HEK293 (cell line): ENCODE measurements around the gene KIAA1671.
"Not testable (repeated sequence)": the region's sequence is repeated elsewhere in the genome, so short reads cannot be mapped to it uniquely, and the experiment has no call there.

Experiments used
- CTCF ChIA-PET: fragments of 350-600 bp; formaldehyde crosslinking; extraction: SDS; loops from one replicate; lab custom pipeline; 2021; ENCODE audit warnings: antibody characterized with exemption; lab: Yijun Ruan, JAX
- POLR2A ChIA-PET: fragments of 300-600 bp; formaldehyde crosslinking; extraction: SDS; loops from one replicate; lab custom pipeline; 2020; ENCODE audit warnings: antibody characterized with exemption, inconsistent platforms; lab: Yijun Ruan, JAX
- H3K27ac ChIP-seq: fragments of 200-500 bp; sonication (Bioruptor generic); 2 replicates; pipeline ENCODE4 v1.5.1; 2014; ENCODE audit warnings: low read depth, low read length, control low read depth, inconsistent platforms; ENCODE audit errors: extremely low read depth
- H3K36me3 ChIP-seq, 2 experiments: fragments of 200-500 bp in 1 of 2; sonication (Bioruptor generic) in 1 of 2; 1 replicate in 1 of 2; 2 replicates in 1 of 2; pipeline ENCODE4 v1.5.1; 2014 to 2017; ENCODE audit warnings: inconsistent platforms in 2 of 2, low read length in 2 of 2; ENCODE audit not compliant: control insufficient read depth in 2 of 2, insufficient read depth in 1 of 2
- H3K4me1 ChIP-seq: fragments of 200-500 bp; sonication (Bioruptor generic); 2 replicates; pipeline ENCODE4 v1.5.1; 2014; ENCODE audit warnings: mild to moderate bottlenecking, low read length, inconsistent platforms; ENCODE audit not compliant: control insufficient read depth, insufficient read depth
- H3K4me3 ChIP-seq: 2 replicates; pipeline ENCODE4 v1.5.1; 2011; ENCODE audit warnings: low read depth, mild to moderate bottlenecking, control low read depth, low read length, moderate library complexity
- H3K9me3 ChIP-seq: fragments of 200-500 bp; sonication (Bioruptor generic); 2 replicates; pipeline ENCODE4 v1.5.1; 2014; ENCODE audit warnings: low read depth, low read length, inconsistent platforms; ENCODE audit not compliant: control insufficient read depth, insufficient read depth
- SETDB1 ChIP-seq: IDR thresholded peaks from one replicate; pipeline ENCODE4 v1.6.1; 2017; ENCODE audit warnings: mild to moderate bottlenecking, low read length, moderate library complexity, mixed read lengths; ENCODE audit not compliant: insufficient read length
- TRIM28 ChIP-seq: IDR thresholded peaks from 2 replicates; pipeline ENCODE4 v1.6.1; 2011; ENCODE audit warnings: low read length, control low read depth, borderline replicate concordance
- ZBTB11 ChIP-seq: fragments of 450-650 bp; formaldehyde crosslinking; conservative IDR thresholded peaks from 2 replicates; pipeline ENCODE4 v1.5.1; 2016; ENCODE audit warnings: low read depth, missing biosample characterization, missing genetic modification characterization
- ZFP41 ChIP-seq: fragments of 450-650 bp; formaldehyde crosslinking; IDR thresholded peaks from 2 replicates; pipeline ENCODE4 v1.5.1; 2016; ENCODE audit warnings: missing biosample characterization, missing genetic modification characterization, borderline replicate concordance
- ZNF132 ChIP-seq: fragments of 450-650 bp; formaldehyde crosslinking; IDR thresholded peaks from 2 replicates; pipeline ENCODE4 v1.5.1; 2017; ENCODE audit warnings: missing biosample characterization, missing genetic modification characterization, borderline replicate concordance
- ZNF140 ChIP-seq: fragments of 450-650 bp; formaldehyde crosslinking; IDR thresholded peaks from 2 replicates; pipeline ENCODE4 v1.5.1; 2016; ENCODE audit warnings: missing biosample characterization, missing genetic modification characterization
- ZNF211 ChIP-seq: fragments of 450-650 bp; formaldehyde crosslinking; IDR thresholded peaks from 2 replicates; pipeline ENCODE4 v1.5.1; 2016; ENCODE audit warnings: low read depth, missing biosample characterization, missing genetic modification characterization
- ZNF292 ChIP-seq: fragments of 450-650 bp; formaldehyde crosslinking; IDR thresholded peaks from 2 replicates; pipeline ENCODE4 v1.5.1; 2016; ENCODE audit warnings: low read depth, missing biosample characterization, missing genetic modification characterization, borderline replicate concordance
- ZNF394 ChIP-seq: fragments of 450-650 bp; formaldehyde crosslinking; IDR thresholded peaks from 2 replicates; pipeline ENCODE4 v1.5.1; 2016; ENCODE audit warnings: missing biosample characterization, missing genetic modification characterization, mild to moderate bottlenecking, moderate library complexity, borderline replicate concordance
- ZNF426 ChIP-seq: fragments of 450-650 bp; formaldehyde crosslinking; IDR thresholded peaks from 2 replicates; pipeline ENCODE4 v1.5.1; 2017; ENCODE audit warnings: missing biosample characterization, missing genetic modification characterization, mild to moderate bottlenecking, inconsistent platforms, moderate library complexity
- ZNF433 ChIP-seq: fragments of 450-650 bp; formaldehyde crosslinking; IDR thresholded peaks from 2 replicates; pipeline ENCODE4 v1.5.1; 2016; ENCODE audit warnings: missing biosample characterization, missing genetic modification characterization, low read depth
- ZNF518A ChIP-seq: fragments of 450-650 bp; formaldehyde crosslinking; conservative IDR thresholded peaks from 2 replicates; pipeline ENCODE4 v1.5.1; 2016; ENCODE audit warnings: low read depth, missing biosample characterization, missing genetic modification characterization
- ZNF549 ChIP-seq: fragments of 450-650 bp; IDR thresholded peaks from 2 replicates; pipeline ENCODE4 v1.5.1; 2018; ENCODE audit warnings: missing biosample characterization, missing genetic modification characterization, mild to moderate bottlenecking, inconsistent platforms, moderate library complexity
- ZNF555 ChIP-seq: fragments of 450-650 bp; formaldehyde crosslinking; conservative IDR thresholded peaks from 2 replicates; pipeline ENCODE4 v1.5.1; 2017; ENCODE audit warnings: missing biosample characterization, mild to moderate bottlenecking, missing genetic modification characterization, inconsistent platforms
- ZNF560 ChIP-seq: fragments of 450-650 bp; formaldehyde crosslinking; IDR thresholded peaks from 2 replicates; pipeline ENCODE4 v1.5.1; 2017; ENCODE audit warnings: missing biosample characterization, missing genetic modification characterization, borderline replicate concordance
- ZNF623 ChIP-seq: fragments of 450-650 bp; formaldehyde crosslinking; IDR thresholded peaks from 2 replicates; pipeline ENCODE4 v1.5.1; 2016; ENCODE audit warnings: missing biosample characterization, missing genetic modification characterization
- ZNF654 ChIP-seq: fragments of 450-650 bp; formaldehyde crosslinking; IDR thresholded peaks from 2 replicates; pipeline ENCODE4 v1.5.1; 2016; ENCODE audit warnings: low read depth, missing biosample characterization, missing genetic modification characterization
- ZNF76 ChIP-seq: fragments of 450-650 bp; formaldehyde crosslinking; IDR thresholded peaks from 2 replicates; pipeline ENCODE4; 2016; ENCODE audit warnings: low read depth, missing biosample characterization, missing genetic modification characterization, borderline replicate concordance
- ZNF777 ChIP-seq: fragments of 450-650 bp; formaldehyde crosslinking; IDR thresholded peaks from 2 replicates; pipeline ENCODE4 v1.5.1; 2017; ENCODE audit warnings: missing biosample characterization, missing genetic modification characterization, borderline replicate concordance
- ZXDB ChIP-seq: fragments of 450-650 bp; formaldehyde crosslinking; IDR thresholded peaks from 2 replicates; pipeline ENCODE4 v1.5.1; 2016; ENCODE audit warnings: missing biosample characterization, missing genetic modification characterization
- TF ChIP-seq, protein P1 (sequence below): fragments of 450-650 bp; formaldehyde crosslinking; IDR thresholded peaks from 2 replicates; pipeline ENCODE4; 2016; ENCODE audit warnings: missing biosample characterization, missing genetic modification characterization

Gene KIAA1671

GRCh38 chr22:24951942-24952836, at the start of gene KIAA1671 (continued):
- TF ChIP-seq, protein P1, sequence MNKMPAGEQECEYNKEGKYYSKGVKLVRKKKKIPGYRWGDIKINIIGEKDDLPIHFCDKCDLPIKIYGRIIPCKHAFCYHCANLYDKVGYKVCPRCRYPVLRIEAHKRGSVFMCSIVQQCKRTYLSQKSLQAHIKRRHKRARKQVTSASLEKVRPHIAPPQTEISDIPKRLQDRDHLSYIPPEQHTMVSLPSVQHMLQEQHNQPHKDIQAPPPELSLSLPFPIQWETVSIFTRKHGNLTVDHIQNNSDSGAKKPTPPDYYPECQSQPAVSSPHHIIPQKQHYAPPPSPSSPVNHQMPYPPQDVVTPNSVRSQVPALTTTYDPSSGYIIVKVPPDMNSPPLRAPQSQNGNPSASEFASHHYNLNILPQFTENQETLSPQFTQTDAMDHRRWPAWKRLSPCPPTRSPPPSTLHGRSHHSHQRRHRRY (tag by site-specific recombination) = no peak
- no peak for TF ChIP-seq ZNF549

GRCh38 chr22:24905909-24906308, 46.6 kb upstream of the KIAA1671 start:
- no peak overlapping the region for H3K4me3 ChIP-seq
- H3K9me3 ChIP-seq = no peaks in the 10 kb centered on the region; the same call in 1 of the 2 replicates
- POLR2A ChIA-PET = no interaction called here
- H3K27ac ChIP-seq = no peak overlapping the region
- no peak for TF ChIP-seq ZNF76 (tag by site-specific recombination)
- no peak for TF ChIP-seq ZFP41 (tag by site-specific recombination)
- TF ChIP-seq ZNF211 = no peak
- no peak for TF ChIP-seq ZNF777 (tag by site-specific recombination)
- TF ChIP-seq SETDB1 = peak; percentile 68
- TF ChIP-seq ZNF132 (tag by site-specific recombination) = no peak
- no peak; the same call in 1 of the 2 replicates for TF ChIP-seq TRIM28
- no peak for TF ChIP-seq ZNF623 (tag by site-specific recombination)
- TF ChIP-seq ZXDB (tag by site-specific recombination) = no peak
- H3K36me3 ChIP-seq = peaks cover 0 to 10% of the 10 kb centered on the region in 2 experiments; a peak in 2 of 3 replicates
- H3K4me1 ChIP-seq = no peaks in the 10 kb centered on the region
- CTCF ChIA-PET = interaction anchor here (0.7 kb wide), 1 partner anchor 26 kb away, joined by 3 read pairs; no protein-coding TSS in a partner anchor

DNA sequence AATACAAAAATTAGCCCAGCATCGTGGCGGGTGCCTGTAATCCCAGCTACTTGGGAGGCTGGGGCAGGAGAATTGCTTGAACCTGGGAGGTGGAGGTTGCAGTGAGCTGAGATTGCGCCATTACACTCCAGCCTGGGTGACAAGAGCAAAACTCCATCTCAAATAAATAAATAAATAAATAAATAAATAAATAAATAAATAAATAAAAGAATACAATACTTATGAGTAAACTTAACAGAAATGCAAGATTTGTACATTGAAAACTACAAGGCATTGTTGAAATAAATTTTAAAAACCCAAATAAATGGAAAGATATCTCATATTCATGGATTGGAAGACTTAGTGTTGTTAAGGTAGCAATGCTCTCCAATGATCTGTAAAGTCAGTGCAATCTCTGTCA, 45.4 kb upstream of the KIAA1671 start:
- H3K4me3 ChIP-seq, H3K4me1 ChIP-seq, H3K9me3 ChIP-seq, POLR2A ChIA-PET, H3K27ac ChIP-seq: not testable (repeated sequence)
- peaks cover 0 to 10% of the 10 kb centered on the region in 2 experiments; a peak in 2 of 3 replicates for H3K36me3 ChIP-seq
- CTCF ChIA-PET = interaction anchor here (0.7 kb wide), 1 partner anchor 72 kb away, joined by 3 read pairs; no protein-coding TSS in a partner anchor
- TF ChIP-seq ZNF623 (tag by site-specific recombination) (peak; percentile 46; the same call in 1 of the 2 replicates), ZNF394 (tag by site-specific recombination) (peak; percentile 81), ZBTB11 (tag by site-specific recombination) (peak; percentile 43; the same call in 1 of the 2 replicates), ZNF555 (tag by site-specific recombination) (peak; percentile 61), ZNF292 (tag by site-specific recombination) (0 out of 2 replicates have a peak, but pooled peaks have one; percentile 19), ZNF433 (tag by site-specific recombination) (0 out of 2 replicates have a peak, but pooled peaks have one; percentile 47), ZNF560 (0 out of 2 replicates have a peak, but pooled peaks have one; percentile 36), ZNF426 (peak; percentile 65), ZNF140 (tag by site-specific recombination) (0 out of 2 replicates have a peak, but pooled peaks have one; percentile 7), ZNF518A (tag by site-specific recombination) (peak; percentile 71; the same call in 1 of the 2 replicates), ZNF654 (tag by site-specific recombination) (0 out of 2 replicates have a peak, but pooled peaks have one; percentile 4), ZXDB (tag by site-specific recombination) (0 out of 2 replicates have a peak, but pooled peaks have one; percentile 20)
- TF ChIP-seq, all 188 proteins: peak for 12; not testable (repeated sequence) for 176
